8988T (cell line): ENCODE data around the gene SCD5.

Source experiments
- DNase-seq: peaks from one replicate; pipeline ENCODE4 v3.0.0; 2011

The SCD5 gene

GRCh38 chr4:82718162-82718940 is 80.2 kb downstream of the SCD5 start:
- no peak for DNase-seq

DNA sequence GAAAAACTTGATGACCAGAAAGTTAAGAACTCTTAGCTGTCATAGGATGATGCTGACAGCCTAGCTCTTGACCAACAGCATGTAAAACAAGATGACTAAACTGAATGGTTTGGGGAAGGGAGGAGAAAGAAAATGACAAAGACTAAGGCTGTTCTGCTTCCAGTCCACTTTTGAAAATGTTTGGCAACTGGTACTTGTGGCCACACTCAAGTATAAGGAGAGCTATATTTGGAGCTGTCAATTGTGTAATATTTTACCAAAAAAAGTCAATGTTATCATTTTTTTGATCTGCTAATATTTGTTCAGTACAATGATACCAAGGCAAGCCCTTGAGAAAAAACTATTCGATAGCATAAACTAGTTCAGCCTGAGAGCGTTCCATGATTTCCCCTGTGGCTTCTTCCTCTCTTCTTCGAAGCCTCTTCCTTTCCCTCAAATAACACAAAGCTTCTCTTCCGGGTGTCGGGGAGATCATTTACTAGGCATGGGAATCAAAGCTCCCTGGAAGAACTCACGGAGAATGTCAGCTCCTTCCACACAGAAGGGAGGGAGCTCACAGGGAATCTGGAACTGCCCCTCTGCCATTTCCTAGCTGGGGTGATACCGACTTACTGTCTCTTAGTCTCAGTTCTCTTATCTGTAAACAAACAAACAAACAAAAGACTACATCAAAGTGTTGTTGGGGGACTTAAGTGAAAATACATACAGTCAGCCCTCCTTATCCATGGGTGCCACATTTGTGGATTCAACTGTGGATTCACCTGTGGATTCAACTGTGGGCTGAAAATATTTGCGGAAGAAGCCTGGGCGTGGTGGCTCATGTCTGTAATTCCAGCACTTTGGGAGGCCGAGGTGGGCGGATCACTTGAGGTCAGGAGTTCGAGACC is 82.6 kb downstream of the SCD5 start:
- DNase-seq = no peak

- DNase-seq = no peak
Observed at GRCh38 chr4:82713856-82714255, 84.7 kb downstream of the SCD5 start.

GRCh38 chr4:82712561-82712960 is 86.0 kb downstream of the SCD5 start:
- no peak for DNase-seq

DNA sequence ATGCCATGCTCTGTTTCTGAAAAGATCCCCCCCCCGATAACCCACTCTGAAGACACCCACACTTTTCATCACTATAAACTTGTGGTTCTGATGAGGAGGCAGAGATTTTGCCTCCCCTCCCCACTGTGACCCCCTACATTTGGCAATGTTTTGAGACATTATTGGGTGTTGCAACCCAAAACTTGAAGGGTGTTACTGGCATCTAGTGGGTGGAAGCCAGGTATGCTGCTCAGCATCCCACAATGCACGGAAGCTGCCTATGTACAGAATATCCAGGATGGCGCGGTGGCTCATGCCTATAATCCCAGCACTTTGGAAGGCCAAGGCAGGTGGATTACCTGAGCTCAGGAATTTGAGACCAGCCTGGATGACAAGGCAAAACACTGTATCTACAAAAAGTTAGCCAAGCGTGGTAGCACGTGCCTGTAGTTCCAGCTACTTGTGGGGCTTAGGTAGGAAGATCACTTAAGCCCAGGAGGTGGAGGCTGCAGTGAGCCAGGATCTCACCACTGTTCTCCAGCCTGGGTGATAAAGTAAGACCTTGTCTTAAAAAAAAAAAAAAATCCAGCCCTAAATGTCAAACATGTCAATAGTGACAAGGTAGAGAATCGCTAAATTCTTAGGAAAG is 87.3 kb downstream of the SCD5 start:
- DNase-seq = no peak

DNA sequence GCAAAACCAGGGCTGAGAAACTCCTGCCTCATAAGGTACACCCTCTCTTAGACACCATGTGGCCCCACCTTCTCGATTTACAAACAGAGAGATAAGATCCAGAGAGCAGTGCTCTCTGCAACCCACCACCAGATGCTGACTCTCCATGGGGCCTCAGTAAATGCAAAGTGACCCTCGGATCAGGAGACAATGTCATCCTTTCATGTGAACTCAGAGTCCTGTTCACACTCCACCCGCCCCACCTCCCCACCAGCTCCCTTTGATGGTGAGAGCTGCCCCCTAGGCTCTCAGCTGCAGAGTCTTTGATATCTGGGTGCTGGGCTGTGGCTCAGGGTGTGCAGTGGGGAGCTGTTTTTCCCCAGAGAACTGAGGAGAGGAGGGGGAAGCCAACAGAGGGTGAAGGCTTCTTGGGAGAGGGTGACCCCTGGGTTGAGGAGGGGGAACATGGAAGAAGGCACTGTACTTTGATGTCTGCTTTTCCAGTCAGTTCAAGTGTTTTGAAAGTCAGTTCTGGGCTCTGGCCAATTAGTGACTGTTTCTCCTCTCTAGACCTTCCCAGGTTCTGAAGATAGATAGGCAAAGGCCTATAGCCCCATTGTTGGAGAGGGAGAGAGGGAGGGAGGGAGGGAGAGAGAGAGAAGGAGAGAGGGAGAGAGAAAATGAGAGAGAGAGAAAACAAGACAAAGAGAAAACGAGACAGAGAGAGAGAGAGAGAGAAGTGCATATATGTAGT is 88.2 kb downstream of the SCD5 start:
- no peak for DNase-seq

DNA sequence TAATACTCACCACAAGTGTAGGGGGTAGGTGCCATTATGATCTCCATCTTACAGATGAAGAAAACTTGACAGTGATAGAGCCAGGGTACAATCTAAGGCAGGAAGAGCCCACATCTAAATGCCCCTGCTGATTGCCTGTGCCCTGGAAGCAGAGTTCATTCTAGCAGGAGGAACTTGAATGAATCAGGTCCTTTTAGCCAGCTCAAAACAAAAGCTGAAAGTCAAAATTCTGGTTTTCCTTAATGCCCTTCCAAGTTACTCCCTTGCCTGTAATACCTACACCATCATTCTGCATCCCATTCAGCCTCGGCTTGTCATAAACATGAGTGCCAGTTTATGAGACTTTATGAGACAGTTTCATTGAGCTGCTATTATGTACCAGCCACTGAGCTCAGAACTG is 89.6 kb downstream of the SCD5 start:
- no peak for DNase-seq

DNA sequence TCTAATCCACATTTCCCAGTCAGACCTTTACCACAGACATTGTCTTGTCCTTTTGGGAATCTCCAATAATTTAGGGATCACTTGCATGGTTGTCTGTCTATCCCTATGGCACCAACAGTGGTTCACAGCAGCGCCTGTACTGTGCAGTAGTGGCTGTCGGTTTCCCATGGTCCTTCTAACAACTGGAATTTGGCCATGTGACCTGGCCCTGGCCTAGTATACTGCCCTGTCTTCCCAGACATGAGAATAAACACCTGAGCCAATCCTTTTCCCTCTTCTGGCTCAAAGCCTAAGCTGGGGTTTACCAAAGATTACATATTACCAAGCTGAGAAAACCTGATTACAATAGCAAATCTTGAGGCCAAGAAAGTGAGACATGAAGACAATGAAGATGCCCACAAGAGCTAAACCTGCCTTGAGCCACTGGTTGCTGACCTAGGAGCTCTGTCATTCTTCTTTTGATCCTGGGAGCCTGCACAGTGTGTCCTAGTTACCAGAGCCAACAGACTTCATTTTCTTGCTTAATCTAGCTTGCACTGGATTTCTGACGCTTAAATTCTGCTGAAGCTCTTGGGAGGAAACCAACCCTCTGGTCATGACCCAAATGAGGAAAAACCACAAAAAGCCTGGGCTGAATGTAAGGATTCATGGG is 92.1 kb downstream of the SCD5 start:
- DNase-seq = no peak

DNA sequence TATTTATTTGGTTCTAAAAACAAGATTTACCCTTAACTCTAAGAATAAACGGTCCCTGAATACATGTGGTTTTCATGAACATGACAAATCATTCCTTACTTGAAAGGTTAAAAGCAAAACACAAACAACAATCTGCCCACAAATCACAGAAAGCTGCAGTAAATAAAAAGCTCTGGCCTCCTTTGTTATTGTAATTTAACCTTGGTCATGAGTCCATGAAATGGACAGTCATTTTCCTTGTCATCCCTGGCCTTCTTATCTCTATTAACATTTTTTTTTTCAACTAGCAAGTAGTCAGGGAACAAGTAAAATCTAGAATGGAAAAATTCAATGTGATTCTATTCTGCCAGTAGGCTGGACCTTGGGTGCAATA is 92.7 kb downstream of the SCD5 start:
- DNase-seq = no peak

GRCh38 chr4:82705169-82705927 is 93.2 kb downstream of the SCD5 start:
- DNase-seq = no peak

DNA sequence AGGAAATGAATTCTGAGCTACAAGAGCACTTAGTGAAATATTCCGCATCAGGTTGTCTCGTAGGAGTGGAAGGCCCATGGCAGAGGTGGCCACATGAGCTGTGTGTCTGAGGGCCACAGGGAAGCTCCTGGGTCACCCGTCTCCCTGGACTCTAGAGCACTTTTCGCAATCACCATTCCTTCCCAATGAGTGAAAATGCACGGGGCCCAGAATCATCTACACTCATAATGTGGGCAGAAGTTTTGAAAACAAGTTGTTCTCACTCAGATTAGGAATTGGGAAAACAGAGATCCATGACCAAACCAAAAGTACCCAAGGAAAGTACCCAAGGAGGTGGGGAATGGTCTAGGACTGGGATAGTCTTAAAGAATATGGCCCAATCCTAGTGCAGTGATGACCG is 94.4 kb downstream of the SCD5 start:
- DNase-seq = no peak

- DNase-seq = no peak
Observed at GRCh38 chr4:82698412-82698811, 100.2 kb downstream of the SCD5 start.

- no peak for DNase-seq
Observed at GRCh38 chr4:82697561-82697960, 101.0 kb downstream of the SCD5 start.

DNA sequence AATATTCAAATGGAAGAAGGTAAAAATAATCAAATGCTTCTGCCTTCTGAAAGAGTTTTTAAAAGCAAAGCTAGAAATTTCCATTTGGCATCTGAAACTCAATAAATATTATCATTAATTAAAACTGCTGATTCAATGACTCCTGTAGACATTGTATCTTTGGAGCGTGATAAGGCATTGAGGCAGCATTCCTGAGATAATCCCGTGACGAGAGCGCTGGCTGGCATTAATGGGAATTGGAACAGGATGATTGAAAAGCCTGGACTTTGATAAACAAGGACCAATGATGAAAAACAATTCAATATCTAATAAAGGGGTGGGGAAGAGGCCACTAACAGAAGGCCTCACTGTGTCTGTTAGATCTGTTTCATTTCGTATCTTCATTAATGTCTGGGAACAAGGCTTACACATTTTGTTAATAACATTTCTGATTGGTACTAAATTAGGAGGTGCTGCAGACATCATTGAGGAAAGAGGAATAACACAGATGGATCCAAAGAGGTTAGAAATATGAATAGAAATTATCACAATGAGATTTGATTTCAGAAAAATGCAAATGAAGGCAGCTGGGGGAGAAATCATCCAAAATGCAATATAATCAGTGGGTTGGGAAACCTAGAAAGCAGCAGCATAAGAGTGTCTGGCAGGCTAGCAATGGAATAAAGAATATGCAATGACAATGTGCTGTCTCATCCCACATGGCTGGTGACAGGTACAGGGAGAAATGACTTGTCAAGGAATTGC is 102.3 kb downstream of the SCD5 start:
- DNase-seq = no peak

DNA sequence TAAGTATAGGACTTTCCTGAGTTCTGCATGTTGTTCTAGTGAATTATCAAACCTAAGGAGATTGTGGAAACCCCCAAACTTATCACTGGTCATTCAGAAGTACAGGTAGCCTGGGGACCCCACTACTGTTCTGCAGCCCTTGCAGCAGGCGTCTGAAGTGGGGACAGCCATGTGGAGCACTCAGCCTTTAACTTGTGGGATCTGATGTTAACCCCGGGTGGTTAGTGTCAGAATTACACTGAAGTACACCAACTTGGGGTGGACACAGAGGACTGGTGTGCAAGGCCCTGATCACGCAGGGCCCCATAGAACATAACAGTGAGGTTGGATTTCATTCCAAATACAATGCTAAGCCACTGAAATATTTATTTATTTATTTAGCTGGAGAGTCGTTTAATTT is 103.7 kb downstream of the SCD5 start:
- no peak for DNase-seq

- DNase-seq = no peak
Observed at GRCh38 chr4:82694046-82694445, 104.5 kb downstream of the SCD5 start.

GRCh38 chr4:82692101-82692780 is 106.4 kb downstream of the SCD5 start:
- no peak for DNase-seq

- DNase-seq = no peak
Observed at GRCh38 chr4:82691431-82691830, 107.2 kb downstream of the SCD5 start.

DNA sequence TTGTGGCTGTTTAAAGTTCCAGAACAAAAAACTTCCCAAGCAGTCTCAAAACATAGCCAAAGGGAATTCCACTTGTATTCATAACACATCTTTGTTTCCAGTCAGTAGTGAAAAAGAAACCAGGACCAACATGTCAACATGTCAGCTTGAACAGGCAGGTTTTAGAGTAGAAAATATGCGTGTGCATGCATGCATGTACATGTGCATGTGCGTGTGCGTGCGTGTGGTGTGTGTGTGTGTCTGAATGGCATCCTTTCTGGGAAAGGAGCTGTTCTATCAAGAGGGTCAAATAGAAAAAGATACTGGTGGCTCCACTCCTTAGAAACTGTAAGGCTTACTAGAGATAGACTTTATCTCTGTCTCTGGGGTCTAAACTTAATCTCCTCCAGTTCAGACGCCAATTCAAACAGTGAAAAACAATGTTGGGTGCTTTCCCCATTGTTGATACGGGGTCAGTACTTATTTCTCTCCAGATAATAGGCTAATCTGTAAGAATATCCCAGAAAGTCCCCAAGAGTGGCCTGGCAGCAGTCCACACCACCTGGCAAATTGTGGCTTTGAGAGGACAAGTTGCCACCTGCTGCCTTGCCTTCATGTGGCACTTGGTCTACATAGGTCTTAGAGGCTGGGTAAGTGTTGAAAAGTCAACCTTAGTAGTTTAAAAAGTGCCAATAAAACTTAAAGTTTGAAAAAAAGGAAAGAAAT is 110.4 kb downstream of the SCD5 start:
- DNase-seq = no peak

- DNase-seq = no peak
Observed at GRCh38 chr4:82687531-82687930, 111.1 kb downstream of the SCD5 start.
